Gastrocnemius medialis (tissue), 4 donors: ENCODE results near the gene CFAP77.

ENCODE experiments used
- POLR2A ChIP-seq, 2 donors: fragments of 450-650 bp; IDR thresholded peaks; one replicate each; pipeline ENCODE4 v1.6.1; 2017; ENCODE audit warnings: antibody characterized with exemption in 2 of 2, mild to moderate bottlenecking in 2 of 2, moderate library complexity in 2 of 2
- TF ChIP-seq, protein P1 (sequence below), 5 experiments: fragments of 450-650 bp in 3 of 5; fragments of 200-600 bp in 2 of 5; sonication (generic) in 2 of 5; IDR thresholded peaks in 4 of 5; conservative IDR thresholded peaks in 1 of 5; 1 replicate in 4 of 5; 2 replicates in 1 of 5; pipeline ENCODE4 v1.5.1; 2016 to 2019; ENCODE audit warnings: antibody characterized with exemption in 5 of 5, mild to moderate bottlenecking in 3 of 5, moderate library complexity in 3 of 5

DNA sequence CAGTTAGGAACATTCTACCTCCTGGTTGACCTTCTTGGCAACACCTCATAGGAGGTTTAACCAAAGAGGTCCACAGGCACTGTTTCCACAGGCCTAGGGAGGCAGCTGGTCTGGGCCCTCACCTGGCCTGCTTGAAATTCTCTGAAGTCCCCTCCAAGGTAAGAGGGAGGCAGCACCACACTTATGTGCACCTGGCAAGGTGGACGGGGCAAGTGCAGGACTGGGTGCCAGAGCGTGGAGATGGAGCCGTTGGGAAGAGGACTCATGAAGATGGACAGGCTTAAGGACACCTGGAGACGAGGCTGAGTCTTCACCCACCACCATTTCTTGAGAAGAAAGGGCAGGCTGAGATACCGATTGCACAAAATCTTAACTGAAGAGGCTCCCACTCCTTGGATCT, 165.8 kb downstream of the CFAP77 start:
- TF ChIP-seq, protein P1, sequence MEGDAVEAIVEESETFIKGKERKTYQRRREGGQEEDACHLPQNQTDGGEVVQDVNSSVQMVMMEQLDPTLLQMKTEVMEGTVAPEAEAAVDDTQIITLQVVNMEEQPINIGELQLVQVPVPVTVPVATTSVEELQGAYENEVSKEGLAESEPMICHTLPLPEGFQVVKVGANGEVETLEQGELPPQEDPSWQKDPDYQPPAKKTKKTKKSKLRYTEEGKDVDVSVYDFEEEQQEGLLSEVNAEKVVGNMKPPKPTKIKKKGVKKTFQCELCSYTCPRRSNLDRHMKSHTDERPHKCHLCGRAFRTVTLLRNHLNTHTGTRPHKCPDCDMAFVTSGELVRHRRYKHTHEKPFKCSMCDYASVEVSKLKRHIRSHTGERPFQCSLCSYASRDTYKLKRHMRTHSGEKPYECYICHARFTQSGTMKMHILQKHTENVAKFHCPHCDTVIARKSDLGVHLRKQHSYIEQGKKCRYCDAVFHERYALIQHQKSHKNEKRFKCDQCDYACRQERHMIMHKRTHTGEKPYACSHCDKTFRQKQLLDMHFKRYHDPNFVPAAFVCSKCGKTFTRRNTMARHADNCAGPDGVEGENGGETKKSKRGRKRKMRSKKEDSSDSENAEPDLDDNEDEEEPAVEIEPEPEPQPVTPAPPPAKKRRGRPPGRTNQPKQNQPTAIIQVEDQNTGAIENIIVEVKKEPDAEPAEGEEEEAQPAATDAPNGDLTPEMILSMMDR (IDR thresholded peaks at IDR 0.05 in 4 of 5, conservative IDR thresholded peaks at IDR 0.05 in 1 of 5) = no peak
- no peak for TF ChIP-seq POLR2A (IDR thresholded peaks at IDR 0.05)
